Thymus (tissue), 11 donors: ENCODE measurements around the gene ATP1A4. TPM values are rescaled to one million over a fixed set of nuclear protein-coding genes. Genes with fewer than 3 reads are reported as not detected.

Experiments used
- DNase-seq, 9 donors: peaks; one replicate each; pipeline ENCODE4 v3.0.0-alpha.2; 2013; ENCODE audit warnings: low spot score in 9 of 9, low read depth in 6 of 9, missing footprints in 1 of 9
- H3K27ac ChIP-seq, 2 donors: one replicate each; pipeline ENCODE4 v1.5.1; 2013; ENCODE audit warnings: control low read depth in 1 of 2, low read depth in 1 of 2, low read length in 1 of 2, mild to moderate bottlenecking in 1 of 2, moderate library complexity in 1 of 2
- H3K27me3 ChIP-seq, 2 donors: one replicate each; pipeline ENCODE4 v1.5.1; 2013; ENCODE audit warnings: low read length in 1 of 2; ENCODE audit not compliant: control insufficient read depth in 2 of 2, insufficient read depth in 1 of 2
- H3K36me3 ChIP-seq, 2 donors: one replicate each; pipeline ENCODE4 v1.5.1; 2013; ENCODE audit warnings: low read length in 1 of 2, mild to moderate bottlenecking in 1 of 2, moderate library complexity in 1 of 2; ENCODE audit not compliant: control insufficient read depth in 2 of 2, insufficient read depth in 2 of 2
- H3K4me1 ChIP-seq, 2 donors: one replicate each; pipeline ENCODE4 v1.5.1; 2013; ENCODE audit warnings: low read length in 2 of 2; ENCODE audit not compliant: control insufficient read depth in 2 of 2, insufficient read depth in 2 of 2
- H3K4me3 ChIP-seq, 2 donors: one replicate each; pipeline ENCODE4 v1.5.1; 2013; ENCODE audit warnings: low read length in 2 of 2, control low read depth in 1 of 2, mild to moderate bottlenecking in 1 of 2
- H3K9me3 ChIP-seq, 2 donors: one replicate each; pipeline ENCODE4 v1.5.1; 2013; ENCODE audit warnings: low read length in 1 of 2, mild to moderate bottlenecking in 1 of 2; ENCODE audit not compliant: control insufficient read depth in 2 of 2, insufficient read depth in 1 of 2
- WGBS: extraction: QIAGEN DNeasy Blood & Tissue Kit; methylation state at CpG from one replicate; pipeline ENCODE4 v1.1.7; 2013; 5-methylcytosine and 5-hydroxymethylcytosine counted together
- polyA plus RNA-seq: library from polyadenylated mRNA; stranded (reverse); fragments of 200-250 nt; gene quantifications from one replicate; pipeline ENCODE4 v1.2.3, GENCODE V29; 2013
- total RNA-seq: library from RNA; stranded (reverse); fragments of 120-200 nt; gene quantifications from one replicate; pipeline ENCODE4 v1.2.4, GENCODE V29; 2013
- donor health status: healthy.

Gene ATP1A4
- total and polyA plus RNA-seq, 2 donors, result 0.28 to 0.62 TPM

DNA sequence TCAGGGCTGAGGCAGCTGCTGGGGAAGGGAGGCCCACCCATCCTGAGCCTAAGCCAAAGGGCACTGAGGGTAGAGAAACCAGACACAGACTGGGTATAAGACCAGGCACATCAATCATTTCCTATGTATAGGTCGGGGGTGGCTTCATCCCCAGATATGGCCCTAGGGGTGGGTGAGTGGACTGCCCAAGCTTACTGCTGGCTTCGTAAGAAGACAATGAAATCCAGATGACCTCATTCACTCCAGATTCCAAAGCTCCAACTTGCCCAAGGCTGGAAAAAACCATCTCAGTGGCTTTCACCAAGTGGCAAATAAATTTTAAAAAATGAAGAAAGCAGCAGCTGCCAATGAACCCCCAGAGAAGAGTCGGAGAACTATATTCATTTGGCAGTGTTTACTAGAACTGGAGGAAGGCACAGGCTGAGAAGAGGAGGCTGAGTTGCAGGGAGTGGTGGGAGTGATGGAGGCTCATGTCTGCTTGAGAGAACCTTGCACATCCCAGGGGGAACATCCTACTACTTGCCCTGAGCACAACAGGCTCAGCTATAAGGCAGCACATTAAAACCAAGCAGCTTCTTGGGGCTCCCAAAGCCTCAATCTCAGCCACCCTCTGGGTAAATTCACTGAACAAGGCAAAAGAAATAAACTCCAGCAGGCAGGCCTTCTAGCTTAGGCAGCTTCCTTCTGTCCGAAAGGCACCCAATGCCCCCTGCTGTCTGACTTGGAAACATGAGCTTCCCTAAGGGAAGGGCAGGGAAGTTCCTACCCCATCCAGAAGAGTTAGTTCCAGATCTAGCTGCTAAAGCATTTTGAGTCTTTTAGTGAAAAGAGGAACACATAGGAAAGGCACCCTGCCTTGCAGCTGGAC is 67.9 kb downstream of the ATP1A4 start:
- no peak overlapping the region for H3K27ac ChIP-seq
- 97% methylated on average over 4 of the region's 4 CpGs for whole genome bisulfite sequencing

DNA sequence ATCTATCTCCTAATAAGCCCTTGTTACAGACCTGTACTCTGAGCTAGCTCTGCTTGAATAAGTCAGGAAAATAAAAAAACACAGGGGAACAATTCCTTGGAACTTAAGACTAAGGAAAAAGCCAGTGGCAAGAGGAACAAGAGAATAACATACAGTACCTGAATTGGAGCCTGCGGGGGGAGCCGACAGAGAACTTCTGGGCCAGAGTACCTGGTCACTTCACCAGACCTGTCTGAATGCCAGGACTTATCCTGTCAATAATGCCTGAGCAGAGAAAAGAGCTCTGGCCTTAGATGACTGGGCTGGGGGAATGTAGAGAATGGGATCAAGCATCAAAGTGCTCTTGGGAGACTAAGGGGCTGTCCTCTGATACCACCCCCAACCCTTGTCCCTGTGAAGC is 68.9 kb downstream of the ATP1A4 start:
- H3K9me3 ChIP-seq, result no peaks in the 10 kb centered on the region
- no peak overlapping the region for H3K27ac ChIP-seq
- no peaks in the 10 kb centered on the region for H3K4me1 ChIP-seq
- no peak for DNase-seq
- no peaks in the 10 kb centered on the region for H3K27me3 ChIP-seq
- no peak overlapping the region for H3K4me3 ChIP-seq
- peaks cover 79 to 98% of the 10 kb centered on the region in 2 donors for H3K36me3 ChIP-seq
- 92% methylated on average over 2 of the region's 2 CpGs for WGBS

More for the DNA sequence above, 67.9 kb downstream of the ATP1A4 start:
- Histone ChIP-seq H3K27me3 (no peaks in the 10 kb centered on the region), H3K36me3 (peaks cover 78 to 94% of the 10 kb centered on the region in 2 donors), H3K4me1 (no peaks in the 10 kb centered on the region), H3K9me3 (no peaks in the 10 kb centered on the region), H3K4me3 (no peak overlapping the region)
- no peak for DNase-seq

DNA sequence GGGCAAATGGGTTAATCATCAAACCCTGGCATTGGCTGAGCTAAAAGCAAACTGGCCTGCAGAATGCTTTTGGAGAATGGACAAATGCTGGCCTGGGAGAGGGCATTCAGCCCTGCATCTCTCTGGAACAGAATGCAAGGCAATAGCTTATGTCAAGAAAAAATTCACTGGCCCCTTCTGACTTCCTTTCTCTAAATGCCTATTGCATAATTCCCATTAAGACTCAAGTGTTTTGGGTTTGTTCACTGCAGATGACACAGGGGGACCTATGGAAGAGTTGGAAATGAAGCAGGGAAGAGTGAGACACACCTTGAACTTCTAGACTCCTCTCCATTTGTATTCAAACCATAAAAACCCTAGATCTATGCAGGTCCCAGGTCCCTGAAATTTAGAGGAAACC is 69.7 kb downstream of the ATP1A4 start:
- peaks cover 78 to 97% of the 10 kb centered on the region in 2 donors for H3K36me3 ChIP-seq
- H3K27ac ChIP-seq, result no peak overlapping the region
- H3K27me3 ChIP-seq, result no peaks in the 10 kb centered on the region
- no peaks in the 10 kb centered on the region for H3K4me1 ChIP-seq
- no peak for DNase-seq
- H3K4me3 ChIP-seq, result no peak overlapping the region
- H3K9me3 ChIP-seq, result no peaks in the 10 kb centered on the region

DNA sequence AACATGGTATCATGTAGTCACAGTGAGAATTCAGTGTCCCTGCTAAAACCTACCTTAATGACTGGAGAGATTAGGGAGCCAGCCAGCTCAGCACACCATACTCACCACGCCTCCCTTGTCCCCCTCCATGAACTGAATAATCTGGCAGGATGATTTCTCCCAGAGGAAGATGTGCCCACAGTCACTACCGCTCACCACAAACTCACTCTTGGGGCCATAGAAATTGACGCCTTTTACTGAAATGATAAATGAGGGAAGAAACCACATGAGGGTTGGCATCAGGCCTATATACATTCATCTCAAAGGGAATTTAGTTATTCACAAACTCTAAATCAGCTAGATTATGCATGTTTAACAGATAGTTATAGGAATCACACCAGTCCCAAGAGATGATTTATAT is 71.1 kb downstream of the ATP1A4 start:
- no peaks in the 10 kb centered on the region for H3K9me3 ChIP-seq
- H3K27ac ChIP-seq, result no peak overlapping the region
- no peaks in the 10 kb centered on the region for H3K4me1 ChIP-seq
- 94% methylated on average over 3 of the region's 3 CpGs for WGBS
- no peak for DNase-seq
- no peaks in the 10 kb centered on the region for H3K27me3 ChIP-seq
- H3K4me3 ChIP-seq, result no peak overlapping the region
- H3K36me3 ChIP-seq, result peaks cover 71 to 95% of the 10 kb centered on the region in 2 donors

DNA sequence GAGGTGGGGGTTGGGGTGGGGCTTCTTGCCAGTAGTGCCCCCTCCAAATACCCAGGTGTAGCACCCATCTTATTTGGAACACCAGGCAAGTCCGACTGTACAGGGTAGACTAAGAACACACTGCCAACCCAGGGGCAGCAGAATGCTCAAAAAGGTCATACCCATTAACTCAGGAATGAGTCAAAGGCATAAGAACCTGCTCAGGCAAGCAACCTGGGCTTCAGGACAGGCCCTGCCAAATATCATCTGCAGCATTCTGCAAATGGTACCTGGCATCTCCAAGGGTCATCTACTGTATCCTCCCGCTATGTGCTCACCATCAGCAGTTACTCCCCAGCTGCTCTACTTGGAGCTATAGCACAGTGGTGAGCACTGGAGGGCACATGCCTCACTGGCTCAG is 73.2 kb downstream of the ATP1A4 start:
- Histone ChIP-seq H3K27me3 (no peaks in the 10 kb centered on the region), H3K27ac (no peak overlapping the region), H3K36me3 (peaks cover 63 to 94% of the 10 kb centered on the region in 2 donors), H3K9me3 (no peaks in the 10 kb centered on the region), H3K4me1 (no peaks in the 10 kb centered on the region), H3K4me3 (no peak overlapping the region)
- 98% methylated on average over 2 of the region's 2 CpGs for WGBS
- no peak for DNase-seq

DNA sequence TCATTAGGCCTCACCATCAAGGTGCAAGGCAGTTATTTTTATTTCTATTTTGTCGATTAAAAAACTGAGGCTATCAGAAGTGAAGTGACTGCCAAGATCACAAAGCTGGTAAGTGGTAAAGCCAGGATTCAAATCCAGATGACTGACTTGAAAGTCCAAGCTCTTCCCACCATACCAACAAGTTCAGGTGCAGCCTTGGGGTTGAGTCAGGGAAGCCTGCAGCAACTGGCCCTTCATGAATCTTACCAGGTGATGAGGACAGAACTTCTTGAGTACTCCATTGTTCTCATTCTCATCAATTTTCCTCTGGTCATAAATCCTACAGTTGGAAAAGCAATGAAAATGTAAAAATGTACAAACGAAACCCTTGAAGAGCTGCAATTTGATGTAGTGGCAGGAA is 73.9 kb downstream of the ATP1A4 start:
- H3K4me1 ChIP-seq, result no peaks in the 10 kb centered on the region
- no peaks in the 10 kb centered on the region for H3K27me3 ChIP-seq
- H3K4me3 ChIP-seq, result no peak overlapping the region
- peaks cover 60 to 94% of the 10 kb centered on the region in 2 donors for H3K36me3 ChIP-seq
- WGBS, result 71% methylated on average over 2 of the region's 2 CpGs
- no peak overlapping the region for H3K27ac ChIP-seq
- no peak for DNase-seq
- H3K9me3 ChIP-seq, result no peaks in the 10 kb centered on the region

DNA sequence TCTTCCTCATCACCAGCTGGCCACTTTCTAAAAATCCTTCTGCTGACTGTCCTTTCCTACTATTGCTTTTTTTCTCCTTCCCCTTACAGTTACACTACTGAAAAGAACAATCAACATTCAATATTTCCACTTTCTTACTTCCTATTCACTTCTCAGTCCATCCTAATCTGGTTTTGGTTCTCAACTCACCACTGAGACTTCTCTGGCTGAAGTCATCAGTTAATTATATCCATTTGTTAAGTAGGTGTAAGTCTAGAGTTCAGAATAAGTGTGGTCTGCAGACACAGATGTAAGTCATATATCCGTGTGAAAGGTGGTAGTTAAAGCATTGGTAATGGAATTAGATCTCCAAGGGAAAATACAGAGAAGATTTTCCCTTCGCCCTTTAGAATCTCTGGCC is 75.2 kb downstream of the ATP1A4 start:
- 95% methylated on average over 2 of the region's 2 CpGs for WGBS
- no peak overlapping the region for H3K27ac ChIP-seq
- no peak for DNase-seq
- no peaks in the 10 kb centered on the region for H3K4me1 ChIP-seq
- no peak overlapping the region for H3K4me3 ChIP-seq
- peaks cover 50 to 94% of the 10 kb centered on the region in 2 donors for H3K36me3 ChIP-seq
- no peaks in the 10 kb centered on the region for H3K27me3 ChIP-seq
- no peaks in the 10 kb centered on the region for H3K9me3 ChIP-seq

DNA sequence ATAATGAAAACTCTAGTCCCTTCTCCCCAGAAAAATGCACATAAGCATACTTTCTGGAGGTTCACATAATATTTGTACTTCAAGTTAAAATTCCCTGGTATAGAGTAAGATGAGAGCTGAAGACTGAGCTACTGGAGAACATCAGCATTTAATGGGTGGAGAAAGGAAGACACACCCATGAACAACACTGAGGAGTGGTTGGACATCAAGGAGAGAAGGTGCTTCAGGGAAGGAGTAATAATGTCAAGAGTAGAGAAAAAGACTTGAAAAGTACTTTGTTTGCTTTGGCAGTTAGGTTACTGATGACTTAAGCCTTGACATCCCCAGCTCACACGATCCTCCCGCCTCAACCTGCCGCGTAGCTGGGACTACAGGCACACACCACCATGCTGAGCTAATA is 75.6 kb downstream of the ATP1A4 start:
- WGBS, result 97% methylated on average over 4 of the region's 4 CpGs
- H3K27me3 ChIP-seq, result no peaks in the 10 kb centered on the region
- no peaks in the 10 kb centered on the region for H3K9me3 ChIP-seq
- H3K27ac ChIP-seq, result no peak overlapping the region
- no peaks in the 10 kb centered on the region for H3K4me1 ChIP-seq
- DNase-seq, result no peak
- H3K4me3 ChIP-seq, result no peak overlapping the region
- peaks cover 54 to 95% of the 10 kb centered on the region in 2 donors for H3K36me3 ChIP-seq

DNA sequence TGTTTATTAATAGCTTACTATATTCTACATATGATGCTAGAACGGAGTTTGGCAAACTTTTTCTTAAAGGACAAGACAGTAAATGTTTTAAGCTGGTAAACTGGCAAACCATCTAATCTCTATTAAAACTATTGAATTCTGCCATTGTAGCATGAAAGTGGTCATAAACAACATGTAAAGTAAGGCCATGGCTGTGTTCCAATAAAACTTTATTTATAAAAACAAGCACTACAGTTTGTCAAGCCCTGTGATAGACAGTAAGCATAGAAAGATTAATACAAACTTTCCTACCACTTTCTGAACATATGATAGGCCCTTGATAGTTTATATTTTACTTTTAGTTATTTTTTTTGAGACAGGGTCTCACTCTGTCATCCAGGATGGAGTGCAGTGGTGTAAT is 76.2 kb downstream of the ATP1A4 start:
- Histone ChIP-seq H3K27ac (no peak overlapping the region), H3K36me3 (peaks cover 54 to 91% of the 10 kb centered on the region in 2 donors), H3K9me3 (no peaks in the 10 kb centered on the region), H3K4me3 (no peak overlapping the region), H3K27me3 (no peaks in the 10 kb centered on the region), H3K4me1 (no peaks in the 10 kb centered on the region)
- DNase-seq, result no peak
- 100% methylated on average over 1 of the region's 1 CpG for whole genome bisulfite sequencing
